ENCODE data around the gene ATP1A4.

DNA sequence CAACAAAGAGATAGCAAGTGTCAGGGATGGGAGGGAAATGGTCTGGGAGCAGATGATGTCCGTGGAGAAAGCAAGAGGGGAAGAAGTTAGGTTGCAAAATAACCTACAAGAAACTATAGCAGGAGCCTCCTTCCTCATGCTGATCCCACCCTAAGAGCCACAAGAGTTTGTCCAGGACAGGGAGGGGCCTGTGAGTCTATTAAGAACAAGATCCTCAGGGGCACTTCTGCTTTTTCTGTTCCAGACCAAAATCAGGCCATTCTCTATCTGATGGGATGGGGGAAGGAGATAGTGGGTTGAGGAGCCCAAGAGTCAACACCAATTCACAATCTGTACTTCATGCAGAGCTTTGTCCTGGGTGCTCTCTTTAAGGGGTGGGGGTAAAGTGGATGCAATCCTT, 7.7 kb upstream of the ATP1A4 start:
- TF ChIP-seq, protein P1, sequence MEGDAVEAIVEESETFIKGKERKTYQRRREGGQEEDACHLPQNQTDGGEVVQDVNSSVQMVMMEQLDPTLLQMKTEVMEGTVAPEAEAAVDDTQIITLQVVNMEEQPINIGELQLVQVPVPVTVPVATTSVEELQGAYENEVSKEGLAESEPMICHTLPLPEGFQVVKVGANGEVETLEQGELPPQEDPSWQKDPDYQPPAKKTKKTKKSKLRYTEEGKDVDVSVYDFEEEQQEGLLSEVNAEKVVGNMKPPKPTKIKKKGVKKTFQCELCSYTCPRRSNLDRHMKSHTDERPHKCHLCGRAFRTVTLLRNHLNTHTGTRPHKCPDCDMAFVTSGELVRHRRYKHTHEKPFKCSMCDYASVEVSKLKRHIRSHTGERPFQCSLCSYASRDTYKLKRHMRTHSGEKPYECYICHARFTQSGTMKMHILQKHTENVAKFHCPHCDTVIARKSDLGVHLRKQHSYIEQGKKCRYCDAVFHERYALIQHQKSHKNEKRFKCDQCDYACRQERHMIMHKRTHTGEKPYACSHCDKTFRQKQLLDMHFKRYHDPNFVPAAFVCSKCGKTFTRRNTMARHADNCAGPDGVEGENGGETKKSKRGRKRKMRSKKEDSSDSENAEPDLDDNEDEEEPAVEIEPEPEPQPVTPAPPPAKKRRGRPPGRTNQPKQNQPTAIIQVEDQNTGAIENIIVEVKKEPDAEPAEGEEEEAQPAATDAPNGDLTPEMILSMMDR (IDR thresholded peaks at IDR 0.05; ENCODE audit: low read depth, low read length, missing input control): no peak
- TF ChIP-seq JUND (IDR thresholded peaks at IDR 0.05): no peak
- TF ChIP-seq MAX (IDR thresholded peaks at IDR 0.05): no peak
